Limb (tissue), 2 donors: Measurements from ENCODE around the gene RPA3.

Experiments
- DNase-seq, 2 donors: peaks; one replicate each; pipeline ENCODE4 v3.0.0-alpha.2; 2016; ENCODE audit errors: extremely low spot score in 2 of 2

Gene RPA3

GRCh38 chr7:7607010-7607409 lies 111.4 kb downstream of the RPA3 start:
- no peak for DNase-seq

DNA sequence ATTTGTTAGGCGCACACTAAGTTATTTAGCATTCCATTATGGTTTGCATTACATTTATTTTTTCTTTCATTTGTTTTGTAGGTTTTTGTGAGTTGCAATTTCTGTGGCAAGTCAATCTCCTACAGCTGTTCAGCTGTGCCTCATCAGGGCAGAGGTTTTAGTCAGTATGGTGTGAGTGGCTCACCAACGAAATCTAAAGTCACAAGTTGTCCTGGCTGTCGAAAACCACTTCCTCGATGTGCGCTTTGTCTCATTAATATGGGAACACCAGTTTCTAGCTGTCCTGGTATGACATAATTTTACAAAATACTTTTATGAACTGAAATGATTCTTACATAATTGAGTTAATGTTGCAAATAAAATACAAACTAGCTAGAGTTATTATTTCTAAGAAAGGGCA lies 122.2 kb downstream of the RPA3 start:
- DNase-seq: no peak

GRCh38 chr7:7595451-7595850 lies 123.0 kb downstream of the RPA3 start:
- DNase-seq: peak in 1 of 2 donors; percentile 7
